ENCODE results near the gene TMEM52. TPM values are rescaled to one million over a fixed set of nuclear protein-coding genes. Genes with fewer than 3 reads are reported as not detected.

The TMEM52 gene
- total RNA-seq, 3 donors from 2014 or later: 1.6 to 2.9 TPM; not detected in 1

GRCh38 chr1:1917304-1917976, 1.6 kb downstream of the TMEM52 start:
- Histone ChIP-seq H3K27ac (no peak overlapping the region), H3K4me3 (no peak overlapping the region), H3K9me3 (no peaks in the 10 kb centered on the region), H3K36me3 (no peaks in the 10 kb centered on the region), H3K4me1 (peaks cover 6% of the 10 kb centered on the region in 2 donors), H3K27me3 (no peaks in the 10 kb centered on the region)
- DNase-seq (ENCODE audit: low spot score in 2 of 2): no peak
- no peak for TF ChIP-seq CTCF (IDR thresholded peaks at IDR 0.05)
- TF ChIP-seq POLR2AphosphoS5 (IDR thresholded peaks at IDR 0.05): no peak
- no peak for TF ChIP-seq POLR2A (IDR thresholded peaks at IDR 0.05)
- intact Hi-C loops (cut with DNase I; ENCODE audit: low total_unique reads): no loop called here

- Histone ChIP-seq H3K27me3 (no peaks in the 10 kb centered on the region), H3K4me1 (peaks cover 6% of the 10 kb centered on the region in 2 donors), H3K4me3 (no peak overlapping the region), H3K27ac (no peak overlapping the region), H3K9me3 (no peaks in the 10 kb centered on the region), H3K36me3 (no peaks in the 10 kb centered on the region)
- intact Hi-C loops (cut with DNase I; ENCODE audit: low total_unique reads): no loop called here
- TF ChIP-seq POLR2A (IDR thresholded peaks at IDR 0.05) (no peak), POLR2AphosphoS5 (IDR thresholded peaks at IDR 0.05) (no peak), CTCF (IDR thresholded peaks at IDR 0.05) (no peak)
- no peak for DNase-seq (ENCODE audit: low spot score in 2 of 2)
These were observed 2.2 kb downstream of the TMEM52 start for GRCh38 chr1:1916851-1917251.

GRCh38 chr1:1915911-1916840, 2.9 kb downstream of the TMEM52 start:
- Histone ChIP-seq H3K36me3 (no peaks in the 10 kb centered on the region), H3K4me1 (peaks cover 6% of the 10 kb centered on the region in 2 donors), H3K9me3 (no peaks in the 10 kb centered on the region), H3K27me3 (no peaks in the 10 kb centered on the region), H3K4me3 (no peak overlapping the region), H3K27ac (no peak overlapping the region)
- TF ChIP-seq POLR2A (IDR thresholded peaks at IDR 0.05) (no peak), POLR2AphosphoS5 (IDR thresholded peaks at IDR 0.05) (no peak), CTCF (IDR thresholded peaks at IDR 0.05) (no peak)
- intact Hi-C loops (cut with DNase I; ENCODE audit: low total_unique reads): no loop called here
- DNase-seq (ENCODE audit: low spot score in 2 of 2): no peak

- DNase-seq (ENCODE audit: low spot score in 2 of 2): no peak
- Histone ChIP-seq H3K4me3 (no peak within 1 kb of the TSS), H3K4me1 (peaks cover 6% of the 10 kb centered on the region in 2 donors), H3K27ac (no peak within 1 kb of the TSS), H3K36me3 (no peaks in the 10 kb centered on the region), H3K9me3 (no peaks in the 10 kb centered on the region), H3K27me3 (no peaks in the 10 kb centered on the region)
- TF ChIP-seq POLR2A (IDR thresholded peaks at IDR 0.05) (no peak), CTCF (IDR thresholded peaks at IDR 0.05) (no peak), POLR2AphosphoS5 (IDR thresholded peaks at IDR 0.05) (no peak)
- intact Hi-C loops (cut with DNase I; ENCODE audit: low total_unique reads): no loop called here
These were observed 3.9 kb downstream of the TMEM52 start, which contains the start of gene CALML6 for GRCh38 chr1:1914971-1915692. Gene CALML6 (plus strand): TSS chr1:1915260. CDS start chr1:1915281, 21 bp downstream.
